ENCODE measurements around the gene DENND6B. TPM values are rescaled to one million over a fixed set of nuclear protein-coding genes. Genes with fewer than 3 reads are reported as not detected.
A peak's percentile ranks its signal among the peaks of the same experiment; 100 is the strongest.

DENND6B gene
- total and polyA plus RNA-seq, 2 of the 13 experiments (the other 11 are each of a cell fraction or from before 2014, with no cell fraction given): 0.95 to 3.8 TPM

DNA sequence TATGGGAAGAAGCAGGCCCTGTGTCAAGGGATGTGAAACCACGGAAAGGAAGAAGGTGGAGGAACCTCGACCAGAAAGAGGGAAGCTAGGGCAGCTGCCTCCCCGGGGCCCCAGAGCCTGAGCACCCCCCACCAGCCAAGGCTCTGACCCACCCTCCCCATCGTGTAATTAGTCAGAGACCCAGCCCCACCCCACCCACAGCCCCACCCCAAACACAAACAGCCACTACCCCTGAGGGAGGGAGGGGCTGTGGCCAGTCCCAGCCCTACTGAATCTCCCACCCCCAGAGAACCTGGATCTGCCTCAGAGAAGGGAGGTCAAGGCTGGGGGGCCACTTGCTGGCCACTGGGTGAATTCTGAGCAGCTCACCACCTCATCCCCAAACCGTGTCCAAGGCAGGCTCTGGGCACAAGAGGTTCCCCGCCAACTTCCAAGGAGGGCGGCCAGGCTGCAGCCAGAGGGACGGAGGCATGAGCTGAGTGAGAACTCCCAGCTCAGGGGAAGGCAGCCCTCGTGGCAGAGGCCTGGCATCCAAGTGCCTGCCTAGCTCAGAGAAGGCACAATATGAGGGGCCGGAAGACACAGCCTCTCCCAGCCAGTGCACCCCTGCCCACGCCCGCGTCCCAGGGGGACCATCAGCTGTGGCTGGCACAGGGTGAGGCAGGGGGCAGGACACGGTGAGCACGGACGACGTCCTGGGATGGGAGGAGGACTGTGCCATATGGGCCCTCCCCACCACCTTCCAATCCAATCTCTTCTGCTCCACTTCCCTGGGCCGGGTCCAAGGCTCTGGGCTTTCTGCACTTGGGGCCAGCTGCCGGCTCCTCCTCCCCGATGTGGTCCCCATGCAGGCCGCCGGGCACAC, 22.1 kb downstream of the DENND6B start (continued):
- TF ChIP-seq ZNF224 (CRISPR knock-in tag; IDR thresholded peaks at IDR 0.05): no peak
- TF ChIP-seq MXD1 (CRISPR knock-in tag; IDR thresholded peaks at IDR 0.05): peak; percentile 62; the same call in 1 of the 2 replicates
- TF ChIP-seq ZBTB33 (CRISPR knock-in tag; IDR thresholded peaks at IDR 0.05): peak; percentile 56; the same call in 1 of the 2 replicates
- peak; percentile 18; the same call in 1 of the 2 replicates for TF ChIP-seq ZNF574 (CRISPR knock-in tag; IDR thresholded peaks at IDR 0.05)
- TF ChIP-seq NRL (CRISPR knock-in tag; IDR thresholded peaks at IDR 0.05; ENCODE audit: borderline replicate concordance): peak; percentile 33; the same call in 1 of the 2 replicates
- TF ChIP-seq SOX6 (IDR thresholded peaks at IDR 0.05): no peak
- TF ChIP-seq SOX6 (CRISPR knock-in tag; IDR thresholded peaks at IDR 0.05): 0 out of 2 replicates have a peak, but pooled peaks have one; percentile 15
- TF ChIP-seq, protein P1, sequence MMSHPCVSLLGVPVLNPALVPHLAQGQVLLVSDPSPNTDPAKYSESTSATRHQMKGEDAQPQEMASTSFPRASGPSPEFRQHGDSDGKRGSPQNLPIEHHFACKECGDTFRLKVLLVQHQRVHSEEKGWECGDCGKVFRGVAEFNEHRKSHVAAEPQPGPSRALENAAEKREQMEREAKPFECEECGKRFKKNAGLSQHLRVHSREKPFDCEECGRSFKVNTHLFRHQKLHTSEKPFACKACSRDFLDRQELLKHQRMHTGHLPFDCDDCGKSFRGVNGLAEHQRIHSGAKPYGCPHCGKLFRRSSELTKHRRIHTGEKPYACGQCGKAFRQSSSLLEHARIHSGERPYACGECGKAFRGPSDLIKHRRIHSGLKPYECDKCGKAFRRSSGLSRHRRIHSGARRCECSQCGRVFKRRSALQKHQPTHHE (CRISPR knock-in tag; IDR thresholded peaks at IDR 0.05; ENCODE audit: borderline replicate concordance): 0 out of 2 replicates have a peak, but pooled peaks have one; percentile 47
- TF ChIP-seq, protein P2, sequence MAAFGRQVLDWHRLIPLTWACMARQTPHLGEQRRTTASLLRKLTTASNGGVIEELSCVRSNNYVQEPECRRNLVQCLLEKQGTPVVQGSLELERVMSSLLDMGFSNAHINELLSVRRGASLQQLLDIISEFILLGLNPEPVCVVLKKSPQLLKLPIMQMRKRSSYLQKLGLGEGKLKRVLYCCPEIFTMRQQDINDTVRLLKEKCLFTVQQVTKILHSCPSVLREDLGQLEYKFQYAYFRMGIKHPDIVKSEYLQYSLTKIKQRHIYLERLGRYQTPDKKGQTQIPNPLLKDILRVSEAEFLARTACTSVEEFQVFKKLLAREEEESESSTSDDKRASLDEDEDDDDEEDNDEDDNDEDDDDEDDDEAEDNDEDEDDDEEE (CRISPR knock-in tag; IDR thresholded peaks at IDR 0.05): no peak
- no peak for TF ChIP-seq ZNF496 (CRISPR knock-in tag; IDR thresholded peaks at IDR 0.05; ENCODE audit: insufficient replicate concordance)
- no peak for TF ChIP-seq TCF12 (IDR thresholded peaks at IDR 0.05)
- TF ChIP-seq TCF12 (CRISPR knock-in tag; IDR thresholded peaks at IDR 0.05): 0 out of 2 replicates have a peak, but pooled peaks have one; percentile 37
- TF ChIP-seq HIVEP1 (CRISPR knock-in tag; IDR thresholded peaks at IDR 0.05): 0 out of 2 replicates have a peak, but pooled peaks have one; percentile 35
- TF ChIP-seq ZNF30 (CRISPR knock-in tag; IDR thresholded peaks at IDR 0.05): no peak

Data from HepG2 (cell line).